ENCODE measurements around the gene AKAP3.

DNA sequence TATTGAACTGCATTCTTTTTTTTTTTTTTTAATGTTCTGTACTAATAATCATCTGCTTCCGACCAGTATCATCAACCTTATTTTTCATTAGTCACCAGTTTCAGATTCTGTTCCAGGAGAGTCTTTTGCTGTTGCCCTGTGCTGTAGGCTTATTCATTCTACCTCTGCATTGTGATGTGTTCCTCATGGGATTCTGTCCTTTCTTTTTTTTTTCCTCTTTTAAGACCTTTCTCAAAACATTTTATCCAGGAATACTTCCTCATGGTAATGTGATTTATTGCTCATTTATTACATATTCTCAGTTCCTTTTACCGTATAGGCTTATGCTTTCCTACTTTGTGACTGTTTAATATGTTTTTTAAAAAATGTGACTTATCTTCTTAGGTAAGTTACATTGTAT, 4.8 kb upstream of the AKAP3 start:
- TF ChIP-seq REST (IDR thresholded peaks at IDR 0.05) (no peak), ATF3 (IDR thresholded peaks at IDR 0.05) (no peak), SP1 (IDR thresholded peaks at IDR 0.05) (no peak), YY1 (IDR thresholded peaks at IDR 0.05) (no peak), TAF1 (conservative IDR thresholded peaks at IDR 0.05) (no peak)
- TF ChIP-seq, protein P1, sequence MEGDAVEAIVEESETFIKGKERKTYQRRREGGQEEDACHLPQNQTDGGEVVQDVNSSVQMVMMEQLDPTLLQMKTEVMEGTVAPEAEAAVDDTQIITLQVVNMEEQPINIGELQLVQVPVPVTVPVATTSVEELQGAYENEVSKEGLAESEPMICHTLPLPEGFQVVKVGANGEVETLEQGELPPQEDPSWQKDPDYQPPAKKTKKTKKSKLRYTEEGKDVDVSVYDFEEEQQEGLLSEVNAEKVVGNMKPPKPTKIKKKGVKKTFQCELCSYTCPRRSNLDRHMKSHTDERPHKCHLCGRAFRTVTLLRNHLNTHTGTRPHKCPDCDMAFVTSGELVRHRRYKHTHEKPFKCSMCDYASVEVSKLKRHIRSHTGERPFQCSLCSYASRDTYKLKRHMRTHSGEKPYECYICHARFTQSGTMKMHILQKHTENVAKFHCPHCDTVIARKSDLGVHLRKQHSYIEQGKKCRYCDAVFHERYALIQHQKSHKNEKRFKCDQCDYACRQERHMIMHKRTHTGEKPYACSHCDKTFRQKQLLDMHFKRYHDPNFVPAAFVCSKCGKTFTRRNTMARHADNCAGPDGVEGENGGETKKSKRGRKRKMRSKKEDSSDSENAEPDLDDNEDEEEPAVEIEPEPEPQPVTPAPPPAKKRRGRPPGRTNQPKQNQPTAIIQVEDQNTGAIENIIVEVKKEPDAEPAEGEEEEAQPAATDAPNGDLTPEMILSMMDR (IDR thresholded peaks at IDR 0.05; ENCODE audit: low read depth, low read length, missing input control) = no peak

Measured in liver (tissue), 3 donors.